HepG2 (cell line): ENCODE results near the gene GNG4. TPM values are rescaled to one million over a fixed set of nuclear protein-coding genes. Genes with fewer than 3 reads are reported as not detected.

Experiments used
- AGO2 ChIP-seq: fragments of 200-400 bp; formaldehyde crosslinking; optimal IDR thresholded peaks from 2 replicates; pipeline ENCODE3; 2017; ENCODE audit warnings: mild to moderate bottlenecking, low read depth, low read length, moderate library complexity
- FOXA1 ChIP-seq, 2 experiments: fragments of 450-650 bp in 1 of 2; sonication (generic) in 1 of 2; formaldehyde crosslinking in 1 of 2; IDR thresholded peaks; 2 replicates each; pipeline versions ENCODE4 v1.4.0 to v1.6.1; 2016 to 2020; ENCODE audit warnings: missing genetic modification reagents in 1 of 2
- GLI4 ChIP-seq: sonication (generic); formaldehyde crosslinking; IDR thresholded peaks from 2 replicates; pipeline ENCODE4 v1.5.1; 2020; ENCODE audit warnings: missing genetic modification reagents, mild to moderate bottlenecking, moderate library complexity, borderline replicate concordance
- HMG20B ChIP-seq: conservative IDR thresholded peaks from 2 replicates; pipeline ENCODE4 v1.6.1; 2016; ENCODE audit warnings: missing genetic modification reagents, missing compliant biosample characterization
- HNRNPL ChIP-seq: fragments of 200-400 bp; formaldehyde crosslinking; IDR thresholded peaks from 2 replicates; pipeline ENCODE4 v1.6.1; 2017; ENCODE audit warnings: mild to moderate bottlenecking, low read depth, low read length
- MAFF ChIP-seq: IDR thresholded peaks from 2 replicates; pipeline ENCODE4 v1.6.1; 2011; ENCODE audit warnings: low read depth, low read length, improper control_type of control experiment
- NPAS2 ChIP-seq: sonication (generic); formaldehyde crosslinking; IDR thresholded peaks from 2 replicates; pipeline ENCODE4 v1.8.0; 2022; ENCODE audit warnings: mild to moderate bottlenecking, missing genetic modification reagents, borderline replicate concordance
- SAP130 ChIP-seq: IDR thresholded peaks from 2 replicates; pipeline ENCODE4 v1.6.1; 2016; ENCODE audit warnings: low read depth
- SNRNP70 ChIP-seq: fragments of 200-400 bp; formaldehyde crosslinking; IDR thresholded peaks from 2 replicates; pipeline ENCODE4 v1.6.1; 2017; ENCODE audit warnings: mild to moderate bottlenecking, low read depth, low read length, moderate library complexity
- SRY ChIP-seq: sonication (generic); formaldehyde crosslinking; IDR thresholded peaks from 2 replicates; pipeline ENCODE4 v1.8.0; 2022; ENCODE audit warnings: mild to moderate bottlenecking, missing genetic modification reagents
- YEATS2 ChIP-seq: sonication (generic); formaldehyde crosslinking; IDR thresholded peaks from 2 replicates; pipeline ENCODE4 v1.4.0; 2020; ENCODE audit warnings: missing genetic modification reagents, borderline replicate concordance
- ZNF232 ChIP-seq: sonication (generic); formaldehyde crosslinking; IDR thresholded peaks from 2 replicates; pipeline ENCODE4 v1.4.0; 2020; ENCODE audit warnings: missing genetic modification reagents, borderline replicate concordance
- ZNF30 ChIP-seq: sonication (generic); formaldehyde crosslinking; IDR thresholded peaks from 2 replicates; pipeline ENCODE4 v1.5.0; 2020; ENCODE audit warnings: mild to moderate bottlenecking, missing genetic modification reagents
- ZNF33B ChIP-seq: sonication (generic); formaldehyde crosslinking; IDR thresholded peaks from 2 replicates; pipeline ENCODE4 v1.5.1; 2020; ENCODE audit warnings: mild to moderate bottlenecking, missing genetic modification reagents
- ZNF430 ChIP-seq: sonication (generic); formaldehyde crosslinking; IDR thresholded peaks from 2 replicates; pipeline ENCODE4 v1.9.0; 2021; ENCODE audit warnings: mild to moderate bottlenecking, missing genetic modification reagents
- ZNF747 ChIP-seq: sonication (generic); formaldehyde crosslinking; IDR thresholded peaks from 2 replicates; pipeline ENCODE4 v1.8.1; 2023; ENCODE audit warnings: missing genetic modification reagents, mild to moderate bottlenecking, borderline replicate concordance
- ZNF781 ChIP-seq: sonication (generic); formaldehyde crosslinking; IDR thresholded peaks from 2 replicates; pipeline ENCODE4 v1.5.1; 2020; ENCODE audit warnings: borderline replicate concordance, mild to moderate bottlenecking, missing genetic modification reagents; ENCODE audit errors: not compliant biosample characterization
- polyA plus RNA-seq, 8 experiments: library from polyadenylated mRNA; depleted of rRNA in 3 of 8; stranded (reverse) in 7 of 8; unstranded in 1 of 8; fragments of >200 nt; fragmentation: Illumina TruSeq in 4 of 8; extraction: Trizol in 4 of 8; gene quantifications; 2 replicates each; pipeline versions ENCODE4 v1.2.1 to v1.2.3, GENCODE V29; 2011 to 2016; ENCODE audit warnings: low read depth in 4 of 8, missing spikeins in 1 of 8, mixed read lengths in 1 of 8; ENCODE audit not compliant: insufficient read depth in 1 of 8
- total RNA-seq, 5 experiments: library from RNA; depleted of rRNA; stranded (reverse); fragments of >200 nt; fragmentation: Illumina TruSeq; extraction: Trizol; gene quantifications; 2 replicates each; pipeline ENCODE4 v1.2.3, GENCODE V29; 2016; ENCODE audit warnings: low read depth in 1 of 5
- TF ChIP-seq, protein P1 (sequence below): sonication (generic); formaldehyde crosslinking; conservative IDR thresholded peaks from 2 replicates; pipeline ENCODE4 v1.4.0; 2020; ENCODE audit warnings: mild to moderate bottlenecking, missing genetic modification reagents, moderate library complexity
- TF ChIP-seq, protein P2 (sequence below): IDR thresholded peaks from 2 replicates; pipeline ENCODE4 v1.6.1; 2012; ENCODE audit warnings: inconsistent platforms
- TF ChIP-seq, protein P3 (sequence below): sonication (generic); formaldehyde crosslinking; conservative IDR thresholded peaks from 2 replicates; pipeline ENCODE4 v1.4.0; 2020; ENCODE audit warnings: missing genetic modification reagents
- TF ChIP-seq, protein P4 (sequence below): sonication (generic); formaldehyde crosslinking; conservative IDR thresholded peaks from 2 replicates; pipeline ENCODE4 v1.8.0; 2022; ENCODE audit warnings: mild to moderate bottlenecking, moderate library complexity, missing genetic modification reagents
- TF ChIP-seq, protein P5 (sequence below): sonication (generic); formaldehyde crosslinking; IDR thresholded peaks from 2 replicates; pipeline ENCODE4 v1.5.0; 2020; ENCODE audit warnings: missing genetic modification reagents, mild to moderate bottlenecking, borderline replicate concordance

GNG4 gene
- total and polyA plus RNA-seq, 2 of the 13 experiments (the other 11 are each of a cell fraction or from before 2014, with no cell fraction given), result 27.1 to 69.5 TPM

DNA sequence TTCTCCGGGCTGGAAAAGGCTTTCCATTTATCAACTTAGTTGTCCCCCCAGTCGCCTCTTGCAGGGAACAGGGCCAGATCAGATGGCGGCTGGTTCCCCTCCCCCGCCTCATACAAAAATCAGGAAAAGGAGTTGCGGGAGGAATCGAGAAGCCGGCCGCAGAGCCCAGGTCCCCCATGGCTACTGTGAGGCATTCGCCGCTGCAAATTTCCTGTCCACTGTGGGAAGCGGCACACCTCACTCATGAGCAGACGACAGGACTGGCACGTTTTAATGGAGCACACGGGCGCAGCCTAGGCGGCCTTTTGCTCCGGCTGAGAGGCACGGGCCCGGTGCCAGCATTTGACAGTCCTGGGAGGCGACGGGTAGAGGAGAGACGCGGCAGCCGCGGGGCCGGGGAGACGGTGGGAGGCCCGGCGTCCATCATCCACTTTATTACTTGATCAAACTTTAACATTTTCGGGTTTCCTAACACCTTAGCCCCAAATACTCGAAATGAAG lies 1.1 kb downstream of the GNG4 start (continued):
- TF ChIP-seq GLI4 (CRISPR knock-in tag) (0 out of 2 replicates have a peak, but pooled peaks have one; percentile 0), HNRNPL (0 out of 2 replicates have a peak, but pooled peaks have one; percentile 16), ZNF232 (peak; percentile 86; the same call in 1 of the 2 replicates), YEATS2 (CRISPR knock-in tag) (no peak), ZNF747 (CRISPR knock-in tag) (0 out of 2 replicates have a peak, but pooled peaks have one; percentile 1), ZNF781 (CRISPR knock-in tag) (peak; percentile 27), ZNF33B (CRISPR knock-in tag) (no peak), SAP130 (0 out of 2 replicates have a peak, but pooled peaks have one; percentile 2), FOXA1 (IDR thresholded peaks at IDR 0.05) (no peak), FOXA1 (CRISPR knock-in tag; IDR thresholded peaks at IDR 0.05) (no peak), AGO2 (peak; percentile 2), SRY (CRISPR knock-in tag) (0 out of 2 replicates have a peak, but pooled peaks have one; percentile 41), MAFF (no peak), ZNF430 (peak; percentile 28; the same call in 1 of the 2 replicates), HMG20B (CRISPR knock-in tag) (no peak), NPAS2 (no peak), ZNF30 (CRISPR knock-in tag) (0 out of 2 replicates have a peak, but pooled peaks have one; percentile 4), SNRNP70 (no peak)
- TF ChIP-seq, protein P1, sequence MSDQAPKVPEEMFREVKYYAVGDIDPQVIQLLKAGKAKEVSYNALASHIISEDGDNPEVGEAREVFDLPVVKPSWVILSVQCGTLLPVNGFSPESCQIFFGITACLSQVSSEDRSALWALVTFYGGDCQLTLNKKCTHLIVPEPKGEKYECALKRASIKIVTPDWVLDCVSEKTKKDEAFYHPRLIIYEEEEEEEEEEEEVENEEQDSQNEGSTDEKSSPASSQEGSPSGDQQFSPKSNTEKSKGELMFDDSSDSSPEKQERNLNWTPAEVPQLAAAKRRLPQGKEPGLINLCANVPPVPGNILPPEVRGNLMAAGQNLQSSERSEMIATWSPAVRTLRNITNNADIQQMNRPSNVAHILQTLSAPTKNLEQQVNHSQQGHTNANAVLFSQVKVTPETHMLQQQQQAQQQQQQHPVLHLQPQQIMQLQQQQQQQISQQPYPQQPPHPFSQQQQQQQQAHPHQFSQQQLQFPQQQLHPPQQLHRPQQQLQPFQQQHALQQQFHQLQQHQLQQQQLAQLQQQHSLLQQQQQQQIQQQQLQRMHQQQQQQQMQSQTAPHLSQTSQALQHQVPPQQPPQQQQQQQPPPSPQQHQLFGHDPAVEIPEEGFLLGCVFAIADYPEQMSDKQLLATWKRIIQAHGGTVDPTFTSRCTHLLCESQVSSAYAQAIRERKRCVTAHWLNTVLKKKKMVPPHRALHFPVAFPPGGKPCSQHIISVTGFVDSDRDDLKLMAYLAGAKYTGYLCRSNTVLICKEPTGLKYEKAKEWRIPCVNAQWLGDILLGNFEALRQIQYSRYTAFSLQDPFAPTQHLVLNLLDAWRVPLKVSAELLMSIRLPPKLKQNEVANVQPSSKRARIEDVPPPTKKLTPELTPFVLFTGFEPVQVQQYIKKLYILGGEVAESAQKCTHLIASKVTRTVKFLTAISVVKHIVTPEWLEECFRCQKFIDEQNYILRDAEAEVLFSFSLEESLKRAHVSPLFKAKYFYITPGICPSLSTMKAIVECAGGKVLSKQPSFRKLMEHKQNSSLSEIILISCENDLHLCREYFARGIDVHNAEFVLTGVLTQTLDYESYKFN (CRISPR knock-in tag), result 0 out of 2 replicates have a peak, but pooled peaks have one; percentile 18
- TF ChIP-seq, protein P2, sequence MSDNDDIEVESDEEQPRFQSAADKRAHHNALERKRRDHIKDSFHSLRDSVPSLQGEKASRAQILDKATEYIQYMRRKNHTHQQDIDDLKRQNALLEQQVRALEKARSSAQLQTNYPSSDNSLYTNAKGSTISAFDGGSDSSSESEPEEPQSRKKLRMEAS, result 0 out of 2 replicates have a peak, but pooled peaks have one; percentile 9
- TF ChIP-seq, protein P3, sequence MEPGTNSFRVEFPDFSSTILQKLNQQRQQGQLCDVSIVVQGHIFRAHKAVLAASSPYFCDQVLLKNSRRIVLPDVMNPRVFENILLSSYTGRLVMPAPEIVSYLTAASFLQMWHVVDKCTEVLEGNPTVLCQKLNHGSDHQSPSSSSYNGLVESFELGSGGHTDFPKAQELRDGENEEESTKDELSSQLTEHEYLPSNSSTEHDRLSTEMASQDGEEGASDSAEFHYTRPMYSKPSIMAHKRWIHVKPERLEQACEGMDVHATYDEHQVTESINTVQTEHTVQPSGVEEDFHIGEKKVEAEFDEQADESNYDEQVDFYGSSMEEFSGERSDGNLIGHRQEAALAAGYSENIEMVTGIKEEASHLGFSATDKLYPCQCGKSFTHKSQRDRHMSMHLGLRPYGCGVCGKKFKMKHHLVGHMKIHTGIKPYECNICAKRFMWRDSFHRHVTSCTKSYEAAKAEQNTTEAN (CRISPR knock-in tag), result no peak
- TF ChIP-seq, protein P4, sequence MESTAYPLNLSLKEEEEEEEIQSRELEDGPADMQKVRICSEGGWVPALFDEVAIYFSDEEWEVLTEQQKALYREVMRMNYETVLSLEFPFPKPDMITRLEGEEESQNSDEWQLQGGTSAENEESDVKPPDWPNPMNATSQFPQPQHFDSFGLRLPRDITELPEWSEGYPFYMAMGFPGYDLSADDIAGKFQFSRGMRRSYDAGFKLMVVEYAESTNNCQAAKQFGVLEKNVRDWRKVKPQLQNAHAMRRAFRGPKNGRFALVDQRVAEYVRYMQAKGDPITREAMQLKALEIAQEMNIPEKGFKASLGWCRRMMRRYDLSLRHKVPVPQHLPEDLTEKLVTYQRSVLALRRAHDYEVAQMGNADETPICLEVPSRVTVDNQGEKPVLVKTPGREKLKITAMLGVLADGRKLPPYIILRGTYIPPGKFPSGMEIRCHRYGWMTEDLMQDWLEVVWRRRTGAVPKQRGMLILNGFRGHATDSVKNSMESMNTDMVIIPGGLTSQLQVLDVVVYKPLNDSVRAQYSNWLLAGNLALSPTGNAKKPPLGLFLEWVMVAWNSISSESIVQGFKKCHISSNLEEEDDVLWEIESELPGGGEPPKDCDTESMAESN (CRISPR knock-in tag), result 0 out of 2 replicates have a peak, but pooled peaks have one; percentile 12
- TF ChIP-seq, protein P5, sequence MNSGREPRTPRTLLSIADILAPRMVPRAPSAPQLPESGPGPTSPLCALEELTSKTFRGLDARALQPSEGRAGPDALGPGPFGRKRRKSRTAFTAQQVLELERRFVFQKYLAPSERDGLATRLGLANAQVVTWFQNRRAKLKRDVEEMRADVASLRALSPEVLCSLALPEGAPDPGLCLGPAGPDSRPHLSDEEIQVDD (CRISPR knock-in tag), result no peak; the same call in 1 of the 2 replicates
